Measurements from ENCODE around the gene PLG. TPM values are rescaled to one million over a fixed set of nuclear protein-coding genes. Genes with fewer than 3 reads are reported as not detected.
"Not testable (repeated sequence)": the region's sequence is repeated elsewhere in the genome, so short reads cannot be mapped to it uniquely, and the experiment has no call there.

Gene PLG
- total and polyA plus RNA-seq, 2 donors (not counting 1 experiment from before 2014, with no cell fraction given), result not detected

GRCh38 chr6:160799801-160800506 is 97.9 kb downstream of the PLG start:
- TF ChIP-seq EZH2 (IDR thresholded peaks at IDR 0.05; ENCODE audit: low read length, missing control alignments) (no peak), CTCF (conservative IDR thresholded peaks at IDR 0.05 in 1 of 2, IDR thresholded peaks at IDR 0.05 in 1 of 2; ENCODE audit: low read depth in 1 of 2, low read length in 2 of 2) (no peak)
- Histone ChIP-seq H2AFZ (ENCODE audit: low read length) (no peak overlapping the region), H3K4me2 (ENCODE audit: extremely low read depth, insufficient read depth, low read length) (no peak overlapping the region), H3K27me3 (ENCODE audit: control insufficient read depth, insufficient read depth, low read length) (no peaks in the 10 kb centered on the region), H4K20me1 (ENCODE audit: control insufficient read depth, extremely low read depth, insufficient read depth, low read length) (no peaks in the 10 kb centered on the region), H3K4me1 (ENCODE audit: control insufficient read depth, extremely low read depth, insufficient read depth, low read length) (no peaks in the 10 kb centered on the region), H3K4me3 (replicated peaks in 1 of 4; ENCODE audit: control extremely low read depth in 1 of 4, insufficient read depth in 1 of 4, low read depth in 3 of 4, low read length in 4 of 4) (no peak overlapping the region), H3K79me2 (ENCODE audit: control insufficient read depth, insufficient read depth, low read length) (no peaks in the 10 kb centered on the region), H3K36me3 (ENCODE audit: control insufficient read depth, insufficient read depth, low read length) (no peaks in the 10 kb centered on the region), H3K27ac (ENCODE audit: insufficient read depth, low read length) (no peak overlapping the region), H3K9ac (ENCODE audit: insufficient read depth, low read length) (no peak overlapping the region), H3K9me3 (ENCODE audit: control insufficient read depth, insufficient read depth, low read depth, low read length) (no peaks in the 10 kb centered on the region)
- DNase-seq (ENCODE audit: low read depth in 2 of 2), result no peak

- TF ChIP-seq EZH2 (IDR thresholded peaks at IDR 0.05; ENCODE audit: low read length, missing control alignments) (no peak), CTCF (conservative IDR thresholded peaks at IDR 0.05 in 1 of 2, IDR thresholded peaks at IDR 0.05 in 1 of 2; ENCODE audit: low read depth in 1 of 2, low read length in 2 of 2) (no peak)
- no peak for DNase-seq (ENCODE audit: low read depth in 2 of 2)
- no peak overlapping the region for H3K4me2 ChIP-seq (ENCODE audit: extremely low read depth, insufficient read depth, low read length)
- no peak overlapping the region for H3K9ac ChIP-seq (ENCODE audit: insufficient read depth, low read length)
- no peaks in the 10 kb centered on the region for H3K79me2 ChIP-seq (ENCODE audit: control insufficient read depth, insufficient read depth, low read length)
- no peaks in the 10 kb centered on the region for H3K27me3 ChIP-seq (ENCODE audit: control insufficient read depth, insufficient read depth, low read length)
- H3K9me3 ChIP-seq (ENCODE audit: control insufficient read depth, insufficient read depth, low read depth, low read length), result no peaks in the 10 kb centered on the region
- no peak overlapping the region for H3K27ac ChIP-seq (ENCODE audit: insufficient read depth, low read length)
- no peaks in the 10 kb centered on the region for H3K36me3 ChIP-seq (ENCODE audit: control insufficient read depth, insufficient read depth, low read length)
- H2AFZ ChIP-seq (ENCODE audit: low read length), result no peak overlapping the region
- no peaks in the 10 kb centered on the region for H3K4me1 ChIP-seq (ENCODE audit: control insufficient read depth, extremely low read depth, insufficient read depth, low read length)
- no peaks in the 10 kb centered on the region for H4K20me1 ChIP-seq (ENCODE audit: control insufficient read depth, extremely low read depth, insufficient read depth, low read length)
- H3K4me3 ChIP-seq (replicated peaks in 1 of 4; ENCODE audit: control extremely low read depth in 1 of 4, insufficient read depth in 1 of 4, low read depth in 3 of 4, low read length in 4 of 4), result no peak overlapping the region
Measured at GRCh38 chr6:160801418-160801817, 99.4 kb downstream of the PLG start.

GRCh38 chr6:160802049-160802448 is 100.0 kb downstream of the PLG start:
- not testable (repeated sequence) for H3K36me3 ChIP-seq (ENCODE audit: control insufficient read depth, insufficient read depth, low read length); H3K79me2 ChIP-seq (ENCODE audit: control insufficient read depth, insufficient read depth, low read length); H4K20me1 ChIP-seq (ENCODE audit: control insufficient read depth, extremely low read depth, insufficient read depth, low read length); H3K9me3 ChIP-seq (ENCODE audit: control insufficient read depth, insufficient read depth, low read depth, low read length); H3K9ac ChIP-seq (ENCODE audit: insufficient read depth, low read length); H3K27ac ChIP-seq (ENCODE audit: insufficient read depth, low read length); H3K27me3 ChIP-seq (ENCODE audit: control insufficient read depth, insufficient read depth, low read length); H3K4me1 ChIP-seq (ENCODE audit: control insufficient read depth, extremely low read depth, insufficient read depth, low read length); H3K4me2 ChIP-seq (ENCODE audit: extremely low read depth, insufficient read depth, low read length); DNase-seq (ENCODE audit: low read depth in 2 of 2); H3K4me3 ChIP-seq (replicated peaks in 1 of 4; ENCODE audit: control extremely low read depth in 1 of 4, insufficient read depth in 1 of 4, low read depth in 3 of 4, low read length in 4 of 4); H2AFZ ChIP-seq (ENCODE audit: low read length)

Other genes starting within 250 kb of the PLG start
- gene LPA, start 38.0 kb upstream of the PLG start, total RNA-seq, result not detected in 2 replicates
- not detected in 2 replicates for gene LPA, start 38.0 kb upstream of the PLG start, polyA plus RNA-seq

Measured in fibroblast of lung (primary cell).